Epidermal melanocyte (primary cell): ENCODE results near the gene PTTG1.

ENCODE experiments used
- DNase-seq: peaks from one replicate; pipeline ENCODE4 v3.0.0; 2011; ENCODE audit warnings: low spot score; ENCODE audit not compliant: insufficient read length

PTTG1 gene

DNA sequence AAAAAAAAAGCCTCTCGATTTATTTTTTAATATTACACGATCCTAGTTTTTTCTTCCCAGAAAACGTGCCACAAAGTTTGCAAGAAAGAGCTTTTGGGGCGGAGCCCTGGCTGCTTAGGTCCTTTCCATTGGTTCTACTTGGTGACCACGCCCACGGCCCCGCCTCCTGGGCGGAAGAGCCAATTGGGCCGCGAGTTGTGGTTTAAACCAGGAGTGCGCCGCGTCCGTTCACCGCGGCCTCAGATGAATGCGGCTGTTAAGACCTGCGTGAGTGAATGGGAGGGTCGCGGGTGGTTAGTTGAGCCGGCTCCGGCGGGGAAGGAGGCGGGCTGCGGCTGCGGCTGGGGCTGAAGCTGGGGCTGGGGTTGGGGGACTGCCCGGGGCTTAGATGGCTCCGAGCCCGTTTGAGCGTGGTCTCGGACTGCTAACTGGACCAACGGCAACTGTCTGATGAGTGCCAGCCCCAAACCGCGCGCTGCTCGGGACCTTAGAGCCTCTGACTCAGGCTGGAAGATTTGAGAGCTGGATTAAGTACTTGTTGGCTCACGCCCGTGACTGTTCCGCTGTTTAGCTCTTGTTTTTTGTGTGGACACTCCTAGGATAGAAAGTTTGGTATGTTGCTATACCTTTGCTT is at the start of gene PTTG1:
TSS of gene PTTG1 (plus strand) at position 231 of the 634 bp plus-strand sequence. CDS start 458 bp downstream, outside the sequence.
- DNase-seq: peak; percentile 68

- DNase-seq: no peak
Measured at GRCh38 chr5:160375166-160375565, 46.5 kb upstream of the PTTG1 start.

DNA sequence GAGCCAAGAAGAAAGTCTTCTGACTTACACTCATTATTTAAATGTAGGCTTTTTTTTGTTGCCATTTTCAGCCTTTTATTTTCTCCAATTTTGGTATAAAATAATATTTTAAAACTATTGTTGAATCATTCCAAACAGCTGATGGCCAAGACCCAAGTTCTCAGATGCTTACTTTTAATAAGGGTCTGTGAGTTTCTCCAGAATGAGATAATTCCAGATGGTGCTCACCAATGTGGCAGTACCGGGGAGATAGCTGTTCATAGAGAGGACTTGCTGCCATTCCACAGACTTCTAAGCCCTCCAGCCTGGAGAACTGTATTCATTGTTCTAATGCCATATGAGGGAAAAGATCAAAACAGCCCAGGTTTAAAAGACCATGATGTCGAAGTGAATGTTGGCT is 46.0 kb upstream of the PTTG1 start:
- no peak for DNase-seq

DNA sequence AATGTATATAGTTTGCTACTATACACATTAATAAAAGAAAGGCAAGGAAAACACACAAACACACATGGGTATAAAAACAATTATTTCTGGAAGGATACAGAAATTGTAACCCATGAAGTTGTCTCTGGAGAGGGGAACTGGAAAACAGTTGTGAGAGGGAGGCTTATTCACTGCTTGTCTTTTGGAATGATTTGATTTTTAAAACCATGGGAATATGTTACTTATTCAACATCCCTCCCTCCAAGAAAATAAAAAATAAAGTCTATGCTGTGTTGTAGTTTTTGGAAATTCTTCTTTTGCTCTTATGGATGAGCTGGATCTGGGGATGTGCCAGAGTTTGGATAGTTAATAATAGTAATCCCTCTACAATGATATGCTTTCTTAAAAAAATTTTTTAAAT is 45.2 kb upstream of the PTTG1 start:
- DNase-seq: no peak

GRCh38 chr5:160377651-160378050 is 44.0 kb upstream of the PTTG1 start:
- DNase-seq: no peak

DNA sequence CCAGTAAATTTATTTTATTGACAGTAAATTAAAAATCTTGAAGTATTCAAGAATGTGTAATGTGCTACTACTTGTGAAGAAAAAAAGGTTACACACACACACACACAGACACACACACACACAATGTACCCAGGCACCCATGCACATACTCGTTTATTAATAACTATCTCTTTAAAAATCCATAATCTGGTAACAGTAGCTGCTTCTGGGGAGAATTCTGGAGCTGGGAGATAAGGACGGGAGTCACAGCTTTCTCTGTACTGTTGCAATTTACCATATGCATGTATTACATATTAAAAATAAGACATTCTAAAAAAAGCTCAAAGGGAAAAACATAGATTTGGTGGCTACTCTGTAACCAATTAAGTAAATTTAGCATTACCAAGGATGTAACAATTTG is 43.3 kb upstream of the PTTG1 start:
- no peak for DNase-seq

DNA sequence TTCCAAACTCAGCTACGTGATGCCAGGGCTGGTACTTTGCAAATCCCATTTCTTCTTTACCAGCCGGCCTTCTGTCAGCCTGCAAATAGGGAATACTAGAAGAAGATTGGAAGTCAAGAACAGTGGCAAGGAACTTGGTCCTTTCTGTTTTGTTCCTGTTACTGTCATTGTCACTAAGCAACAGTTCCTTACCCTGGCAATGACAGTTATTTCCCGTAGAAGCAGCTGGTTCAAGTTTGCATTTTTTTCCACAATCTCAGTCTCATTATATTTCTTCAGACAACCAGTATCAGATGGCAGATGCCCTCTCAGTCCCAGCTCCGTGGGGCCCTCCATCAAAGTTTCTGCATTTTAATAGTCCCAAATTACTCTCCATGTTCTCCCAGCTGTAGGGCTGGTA is 42.1 kb upstream of the PTTG1 start:
- DNase-seq: no peak

- no peak for DNase-seq
Measured at GRCh38 chr5:160380041-160380440, 41.6 kb upstream of the PTTG1 start.

DNA sequence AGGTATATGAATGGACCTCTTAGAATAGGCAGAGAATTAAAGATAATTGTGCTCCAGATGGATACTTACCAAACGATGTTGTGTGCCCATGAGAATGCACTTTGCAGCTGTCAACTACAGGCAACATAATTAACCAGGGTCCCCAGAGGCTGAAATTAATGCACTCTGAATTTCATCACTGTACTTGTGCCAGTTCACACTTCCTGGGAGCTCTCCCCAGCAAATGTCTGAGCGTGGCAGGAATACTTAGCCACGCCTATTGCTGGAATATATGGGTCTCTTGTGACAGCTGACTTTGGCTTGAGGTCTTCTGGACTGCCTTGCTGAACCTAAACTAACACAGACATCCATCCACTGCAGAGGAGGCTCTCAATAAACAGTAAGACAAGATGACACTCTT is 39.3 kb upstream of the PTTG1 start:
- DNase-seq: no peak

DNA sequence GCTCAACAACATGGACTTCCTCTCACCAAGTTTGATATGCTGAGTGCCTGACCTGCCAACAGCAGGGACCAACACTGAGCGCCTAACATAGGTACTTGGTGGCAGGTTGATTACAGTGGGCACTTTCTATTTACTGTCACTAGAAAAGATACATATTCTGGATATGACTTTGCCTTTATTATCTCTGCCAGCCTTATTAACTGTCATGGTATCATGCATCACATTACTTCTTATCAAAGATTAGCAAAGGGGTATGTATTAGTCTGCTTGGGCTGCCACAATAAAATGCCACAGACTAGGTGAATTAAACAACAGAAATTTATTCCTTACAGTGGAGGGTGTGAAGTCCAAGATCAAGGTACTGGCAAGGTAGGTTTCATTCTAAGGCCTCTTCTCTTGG is 37.0 kb upstream of the PTTG1 start:
- DNase-seq: no peak

GRCh38 chr5:160385496-160385895 is 36.2 kb upstream of the PTTG1 start:
- no peak for DNase-seq

- DNase-seq: no peak
Measured at GRCh38 chr5:160387445-160387844, 34.2 kb upstream of the PTTG1 start.

DNA sequence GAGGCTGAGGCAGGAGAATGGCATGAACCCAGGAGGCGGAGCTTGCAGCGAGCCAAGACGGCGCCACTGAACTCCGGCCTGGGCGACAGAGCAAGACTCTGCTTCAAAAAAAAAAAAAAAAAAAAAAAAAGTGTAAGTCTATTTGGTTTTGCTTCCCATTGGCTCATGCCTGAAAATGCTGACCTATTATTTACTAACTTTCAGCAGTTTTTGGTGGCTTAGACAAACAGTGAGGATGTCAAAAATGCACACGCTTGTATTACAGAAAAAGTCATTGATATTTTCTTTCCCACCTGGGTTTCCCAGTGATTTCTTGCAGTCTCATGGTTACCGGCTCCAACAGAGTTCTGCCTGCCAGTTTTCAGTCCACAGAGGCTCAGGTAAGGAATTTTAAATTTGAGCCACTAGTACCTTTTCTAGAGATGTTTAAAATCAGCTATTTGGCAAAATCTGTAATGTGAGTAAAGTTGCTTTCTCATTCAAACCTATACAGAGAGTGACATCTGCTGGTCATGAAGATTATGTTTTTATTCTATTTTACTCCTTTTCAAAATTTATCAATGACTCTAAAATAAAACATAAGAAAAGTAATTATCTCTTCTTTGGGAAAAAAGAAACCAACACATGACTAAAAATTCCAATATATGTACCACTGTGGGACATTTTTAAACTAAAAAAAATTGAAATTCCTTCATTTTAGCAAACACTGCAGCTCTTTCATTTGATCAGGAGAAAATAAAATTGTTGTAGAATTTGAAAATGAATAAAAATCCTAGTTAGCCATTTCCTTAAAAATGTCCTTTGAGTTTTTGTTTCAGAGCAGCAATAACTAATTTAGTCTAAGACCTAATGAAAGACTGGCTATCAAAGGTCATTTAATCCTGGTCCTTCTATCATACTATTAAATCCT is 30.6 kb upstream of the PTTG1 start:
- no peak for DNase-seq

DNA sequence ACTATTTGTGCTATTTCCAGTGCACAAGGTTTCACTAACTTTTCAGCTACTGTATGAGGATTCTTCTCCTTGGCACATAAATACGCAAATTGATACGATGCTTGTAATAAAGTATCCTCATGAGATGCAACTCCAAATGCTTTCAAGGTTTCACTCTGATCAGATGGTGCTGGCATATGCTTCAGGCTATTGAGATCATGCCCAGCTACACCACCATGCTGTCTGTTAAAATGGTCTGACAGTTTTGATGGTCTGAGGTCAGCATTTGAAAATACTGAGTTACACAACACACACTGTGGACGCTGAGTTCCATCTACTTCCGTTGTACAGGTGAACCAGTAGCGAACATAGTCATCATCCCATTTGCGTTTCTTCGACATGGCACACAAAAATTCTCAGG is 26.5 kb upstream of the PTTG1 start:
- DNase-seq: no peak

DNA sequence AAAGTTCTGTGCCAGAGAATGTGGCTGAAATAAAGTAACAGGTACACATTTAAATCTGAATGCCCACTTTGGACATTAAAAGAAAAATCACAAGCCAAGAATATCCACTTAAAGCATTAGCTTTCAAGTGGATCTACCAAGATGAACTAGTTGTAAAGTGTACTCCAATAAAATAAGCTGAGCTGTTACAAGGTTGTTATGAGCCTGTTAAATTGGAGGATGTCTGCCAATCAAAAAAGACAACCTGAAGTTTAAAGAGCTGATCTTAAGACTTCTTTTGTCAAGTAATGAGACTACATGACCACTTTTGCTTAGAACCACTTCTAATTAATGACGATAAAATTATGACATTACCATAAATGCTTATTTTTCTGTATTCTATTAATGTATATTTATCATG is 24.2 kb upstream of the PTTG1 start:
- DNase-seq: no peak

DNA sequence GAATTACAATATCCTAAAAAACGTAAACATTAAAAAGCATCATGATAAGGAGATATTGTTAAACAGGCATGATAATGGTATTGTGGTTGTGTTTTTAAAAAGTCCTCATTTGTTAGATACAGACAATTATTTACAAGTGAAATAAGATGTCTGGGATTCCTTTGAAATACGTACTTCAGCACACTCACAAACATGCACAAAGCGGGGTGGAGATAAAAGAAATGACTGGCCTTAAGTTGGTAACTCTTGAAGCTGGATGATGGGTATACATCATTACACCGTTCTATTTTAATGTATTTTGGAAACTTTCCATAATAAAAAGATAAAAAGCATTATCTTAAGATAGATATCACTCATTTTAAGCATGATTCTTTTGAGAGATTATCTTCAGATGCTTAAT is 22.8 kb upstream of the PTTG1 start:
- DNase-seq: no peak

GRCh38 chr5:160399402-160400353 is 22.0 kb upstream of the PTTG1 start, which contains the start of gene FAM200C:
Gene FAM200C (minus strand): TSS chr5:160400054. CDS start chr5:160395490, 4,564 bp downstream.
- DNase-seq: peak; percentile 78

GRCh38 chr5:160418561-160419457 is 2.8 kb upstream of the PTTG1 start, which contains the start of gene SLU7:
Gene SLU7 (minus strand): TSS chr5:160419081. CDS start chr5:160415294, 3,787 bp downstream.
- DNase-seq: peak; percentile 86

GRCh38 chr5:160419458-160420330 is 2.0 kb upstream of the PTTG1 start:
- no peak for DNase-seq

- DNase-seq: no peak
Measured at GRCh38 chr5:160420331-160420610, 1.4 kb upstream of the PTTG1 start.
